Panc1 (cell line): Measurements from ENCODE around the gene MUS81. TPM values are rescaled to one million over a fixed set of nuclear protein-coding genes. Genes with fewer than 3 reads are reported as not detected.
A peak's percentile ranks its signal among the peaks of the same experiment; 100 is the strongest.

Source experiments
- ATAC-seq: fragments of 200-7000 bp; cut with Tn5 transposase; 2 replicates; pipeline ENCODE4 v1.9.1; 2020; ENCODE audit warnings: mild to moderate bottlenecking, moderate library complexity
- BruUV-seq: library from RNA; stranded (reverse); fragments of 400-500 nt; replicated peaks from 2 replicates; lab custom pipeline; 2021; lab: Mats Ljungman, UMichigan
- CTCF ChIA-PET: fragments of 300-600 bp; sonication (Branson Sonifier 250); formaldehyde crosslinking; loops from one replicate; lab custom pipeline; 2022; ENCODE audit warnings: antibody characterized with exemption; lab: Charles Lee
- POLR2A ChIA-PET: fragments of 300-600 bp; sonication (Branson Sonifier 250); formaldehyde crosslinking; loops from one replicate; lab custom pipeline; 2022; ENCODE audit warnings: antibody characterized with exemption; lab: Charles Lee
- DNase-seq: peaks from one replicate; pipeline ENCODE4 v3.0.0-alpha.2; 2010; ENCODE audit warnings: low read depth, low spot score
- H3K27ac ChIP-seq: 2 replicates; pipeline ENCODE4 v1.5.1; 2011; ENCODE audit warnings: mild to moderate bottlenecking, low read length, inconsistent platforms
- H3K27me3 ChIP-seq: fragments of 200-500 bp; sonication (Bioruptor generic); 2 replicates; pipeline ENCODE4 v1.6.0; 2014; ENCODE audit warnings: low read length, inconsistent platforms; ENCODE audit not compliant: control insufficient read depth, insufficient read depth
- H3K36me3 ChIP-seq: fragments of 200-500 bp; sonication (Bioruptor generic); 2 replicates; pipeline ENCODE4 v1.5.1; 2014; ENCODE audit warnings: inconsistent platforms, mild to moderate bottlenecking, low read length, moderate library complexity; ENCODE audit not compliant: control insufficient read depth, insufficient read depth
- H3K4me1 ChIP-seq: 2 replicates; pipeline ENCODE4 v1.5.1; 2011; ENCODE audit warnings: inconsistent platforms, mild to moderate bottlenecking, low read length, moderate library complexity; ENCODE audit not compliant: control insufficient read depth, insufficient read depth
- H3K4me3 ChIP-seq, 2 experiments: 2 replicates each; pipeline ENCODE4 v1.5.1; 2011 to 2012; ENCODE audit warnings: low read depth in 2 of 2, low read length in 2 of 2, mild to moderate bottlenecking in 2 of 2, inconsistent platforms in 1 of 2, moderate library complexity in 1 of 2
- H3K9me3 ChIP-seq: fragments of 200-500 bp; sonication (Bioruptor generic); 2 replicates; pipeline ENCODE4 v1.5.1; 2014; ENCODE audit warnings: low read depth, mild to moderate bottlenecking, inconsistent platforms, low read length, moderate library complexity; ENCODE audit not compliant: control insufficient read depth, insufficient read depth
- POLR2AphosphoS5 ChIP-seq: IDR thresholded peaks from 2 replicates; pipeline ENCODE4 v1.6.1; 2012; ENCODE audit warnings: mild to moderate bottlenecking, low read depth, low read length, moderate library complexity
- SIN3A ChIP-seq: IDR thresholded peaks from 2 replicates; pipeline ENCODE4 v1.6.1; 2012; ENCODE audit warnings: low read depth, mild to moderate bottlenecking, low read length, moderate library complexity, borderline replicate concordance; ENCODE audit not compliant: insufficient read depth
- TCF7L2 ChIP-seq: IDR thresholded peaks from 2 replicates; pipeline ENCODE4 v1.6.1; 2011; ENCODE audit warnings: mild to moderate bottlenecking, low read depth, low read length, inconsistent platforms
- in situ Hi-C: cut with HindIII; loops from 2 replicates; pipeline ENCODE4 v1.10.0; 2016; ENCODE audit warnings: low sequenced_read_pairs, low pct_unique_long_range_greater_than_20kb
- intact Hi-C: fragments of 100-400 bp; cut with micrococcal nuclease; formaldehyde crosslinking; loops from one replicate; pipeline ENCODE4 v1.10.0; 2022; ENCODE audit not compliant: unreplicated experiment
- total RNA-seq: library from RNA; stranded (reverse); gene quantifications from one replicate; pipeline ENCODE4 v1.2.1, GENCODE V29; 2021; ENCODE audit not compliant: unreplicated experiment
- TF ChIP-seq, protein P1 (sequence below), 2 experiments: IDR thresholded peaks; 2 replicates each; pipeline ENCODE4 v1.6.1; 2011 to 2012; ENCODE audit warnings: low read depth in 2 of 2, control low read depth in 1 of 2, low read length in 1 of 2, mild to moderate bottlenecking in 1 of 2, moderate library complexity in 1 of 2; ENCODE audit not compliant: insufficient read depth in 1 of 2
- TF ChIP-seq, protein P2 (sequence below): fragments of 450-650 bp; IDR thresholded peaks from 2 replicates; pipeline ENCODE4 v1.5.1; 2017; ENCODE audit warnings: mild to moderate bottlenecking

The MUS81 gene
- total RNA-seq, 1 experiment from 2014 or later: 140 TPM

DNA sequence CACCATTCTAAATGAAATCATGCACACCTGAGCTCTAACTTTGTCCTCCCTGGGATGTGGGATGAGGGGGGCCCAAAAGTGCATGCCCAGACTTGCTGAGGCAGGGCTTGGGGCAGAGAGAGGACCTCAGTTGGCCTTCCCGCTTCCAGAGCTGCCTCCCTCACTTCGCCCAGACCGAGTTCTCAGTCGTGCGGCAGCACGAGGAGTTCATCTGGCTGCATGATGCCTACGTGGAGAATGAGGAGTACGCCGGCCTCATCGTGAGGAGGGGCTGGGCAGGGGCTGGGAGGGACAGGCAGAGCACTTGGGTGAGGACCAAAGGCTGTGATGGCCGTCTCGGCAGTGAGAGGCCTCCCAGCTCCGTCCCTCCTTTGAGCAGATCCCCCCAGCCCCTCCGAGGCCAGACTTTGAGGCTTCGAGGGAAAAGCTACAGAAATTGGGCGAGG, 10.4 kb upstream of the MUS81 start:
- H3K27ac ChIP-seq: no peak overlapping the region
- DNase-seq (no peak), ATAC-seq (no peak)
- H3K4me3 ChIP-seq: no peak overlapping the region
- H3K4me1 ChIP-seq: peaks cover 20% of the 10 kb centered on the region
- no TSS peak for BruUV-seq
- no peaks in the 10 kb centered on the region for H3K9me3 ChIP-seq
- intact Hi-C loops (loop anchor here (10.0 kb wide), 1 partner anchor 295 kb away; the partner anchor contains the start of gene LTBP3), in situ Hi-C loops (no loop called here)
- TF ChIP-seq, protein P1, sequence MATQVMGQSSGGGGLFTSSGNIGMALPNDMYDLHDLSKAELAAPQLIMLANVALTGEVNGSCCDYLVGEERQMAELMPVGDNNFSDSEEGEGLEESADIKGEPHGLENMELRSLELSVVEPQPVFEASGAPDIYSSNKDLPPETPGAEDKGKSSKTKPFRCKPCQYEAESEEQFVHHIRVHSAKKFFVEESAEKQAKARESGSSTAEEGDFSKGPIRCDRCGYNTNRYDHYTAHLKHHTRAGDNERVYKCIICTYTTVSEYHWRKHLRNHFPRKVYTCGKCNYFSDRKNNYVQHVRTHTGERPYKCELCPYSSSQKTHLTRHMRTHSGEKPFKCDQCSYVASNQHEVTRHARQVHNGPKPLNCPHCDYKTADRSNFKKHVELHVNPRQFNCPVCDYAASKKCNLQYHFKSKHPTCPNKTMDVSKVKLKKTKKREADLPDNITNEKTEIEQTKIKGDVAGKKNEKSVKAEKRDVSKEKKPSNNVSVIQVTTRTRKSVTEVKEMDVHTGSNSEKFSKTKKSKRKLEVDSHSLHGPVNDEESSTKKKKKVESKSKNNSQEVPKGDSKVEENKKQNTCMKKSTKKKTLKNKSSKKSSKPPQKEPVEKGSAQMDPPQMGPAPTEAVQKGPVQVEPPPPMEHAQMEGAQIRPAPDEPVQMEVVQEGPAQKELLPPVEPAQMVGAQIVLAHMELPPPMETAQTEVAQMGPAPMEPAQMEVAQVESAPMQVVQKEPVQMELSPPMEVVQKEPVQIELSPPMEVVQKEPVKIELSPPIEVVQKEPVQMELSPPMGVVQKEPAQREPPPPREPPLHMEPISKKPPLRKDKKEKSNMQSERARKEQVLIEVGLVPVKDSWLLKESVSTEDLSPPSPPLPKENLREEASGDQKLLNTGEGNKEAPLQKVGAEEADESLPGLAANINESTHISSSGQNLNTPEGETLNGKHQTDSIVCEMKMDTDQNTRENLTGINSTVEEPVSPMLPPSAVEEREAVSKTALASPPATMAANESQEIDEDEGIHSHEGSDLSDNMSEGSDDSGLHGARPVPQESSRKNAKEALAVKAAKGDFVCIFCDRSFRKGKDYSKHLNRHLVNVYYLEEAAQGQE (IDR thresholded peaks at IDR 0.05; ENCODE audit: insufficient read depth in 1 of 2, low read depth in 2 of 2, low read length in 1 of 2): no peak
- TF ChIP-seq TCF7L2: no peak
- no peak for TF ChIP-seq SIN3A
- TF ChIP-seq, protein P2, sequence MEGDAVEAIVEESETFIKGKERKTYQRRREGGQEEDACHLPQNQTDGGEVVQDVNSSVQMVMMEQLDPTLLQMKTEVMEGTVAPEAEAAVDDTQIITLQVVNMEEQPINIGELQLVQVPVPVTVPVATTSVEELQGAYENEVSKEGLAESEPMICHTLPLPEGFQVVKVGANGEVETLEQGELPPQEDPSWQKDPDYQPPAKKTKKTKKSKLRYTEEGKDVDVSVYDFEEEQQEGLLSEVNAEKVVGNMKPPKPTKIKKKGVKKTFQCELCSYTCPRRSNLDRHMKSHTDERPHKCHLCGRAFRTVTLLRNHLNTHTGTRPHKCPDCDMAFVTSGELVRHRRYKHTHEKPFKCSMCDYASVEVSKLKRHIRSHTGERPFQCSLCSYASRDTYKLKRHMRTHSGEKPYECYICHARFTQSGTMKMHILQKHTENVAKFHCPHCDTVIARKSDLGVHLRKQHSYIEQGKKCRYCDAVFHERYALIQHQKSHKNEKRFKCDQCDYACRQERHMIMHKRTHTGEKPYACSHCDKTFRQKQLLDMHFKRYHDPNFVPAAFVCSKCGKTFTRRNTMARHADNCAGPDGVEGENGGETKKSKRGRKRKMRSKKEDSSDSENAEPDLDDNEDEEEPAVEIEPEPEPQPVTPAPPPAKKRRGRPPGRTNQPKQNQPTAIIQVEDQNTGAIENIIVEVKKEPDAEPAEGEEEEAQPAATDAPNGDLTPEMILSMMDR: no peak
- POLR2A ChIA-PET: interaction anchor here (1.4 kb wide), 1 partner anchor 10 kb away, joined by 3 read pairs; no protein-coding TSS in a partner anchor
- no peaks in the 10 kb centered on the region for H3K27me3 ChIP-seq
- CTCF ChIA-PET: interaction anchor here (0.6 kb wide), 1 partner anchor 10 kb away, joined by 3 read pairs; the partner anchor contains the start of gene MUS81
- peaks cover 10% of the 10 kb centered on the region for H3K36me3 ChIP-seq

DNA sequence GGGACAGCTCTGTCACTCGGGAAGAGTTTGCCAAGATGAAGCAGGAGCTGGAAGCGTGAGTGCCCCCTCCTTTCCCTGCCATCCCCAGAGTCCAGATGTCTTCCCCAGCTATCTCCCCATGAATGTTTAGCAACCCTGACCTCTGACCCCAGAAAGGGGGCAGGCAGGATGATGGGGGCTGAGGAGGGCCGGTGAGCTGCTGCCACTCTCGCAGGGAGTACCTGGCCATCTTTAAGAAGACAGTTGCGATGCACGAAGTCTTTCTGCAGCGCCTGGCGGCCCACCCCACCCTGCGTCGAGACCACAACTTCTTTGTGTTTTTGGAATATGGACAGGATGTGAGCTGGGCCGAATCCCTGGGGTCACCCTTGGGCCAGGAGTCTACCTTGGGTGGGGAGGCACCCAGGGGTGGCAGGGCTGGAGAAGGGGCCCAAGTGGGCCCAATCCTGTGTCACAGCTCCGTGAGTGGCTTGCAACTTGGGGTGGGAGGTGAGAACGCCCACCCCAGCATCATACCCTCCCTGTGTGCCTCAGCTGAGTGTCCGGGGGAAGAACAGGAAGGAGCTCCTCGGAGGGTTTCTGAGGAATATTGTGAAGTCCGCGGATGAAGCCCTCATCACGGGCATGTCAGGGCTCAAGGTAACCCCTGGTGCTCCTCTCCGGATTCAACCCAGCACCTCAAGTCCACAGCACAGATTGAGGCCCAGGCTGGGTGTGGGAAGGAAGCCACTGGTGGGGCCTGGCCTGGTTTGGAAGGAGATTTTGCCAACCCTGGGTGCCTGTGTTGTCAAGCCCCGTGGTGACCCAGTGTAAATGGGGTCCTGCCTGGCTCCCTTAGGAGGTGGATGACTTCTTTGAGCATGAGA, 9.8 kb upstream of the MUS81 start:
- POLR2A ChIA-PET: interaction anchor here (1.4 kb wide), 1 partner anchor 9 kb away, joined by 3 read pairs; no protein-coding TSS in a partner anchor
- H3K27me3 ChIP-seq: no peaks in the 10 kb centered on the region
- TF ChIP-seq POLR2AphosphoS5 (no peak), TCF7L2 (no peak), SIN3A (no peak)
- TF ChIP-seq, protein P2: no peak
- TF ChIP-seq, protein P1 (IDR thresholded peaks at IDR 0.05; ENCODE audit: insufficient read depth in 1 of 2, low read depth in 2 of 2, low read length in 1 of 2): no peak
- H3K4me1 ChIP-seq: peaks cover 27% of the 10 kb centered on the region
- intact Hi-C loops: loop anchor here (10.0 kb wide), 1 partner anchor 296 kb away; the partner anchor contains the start of gene LTBP3
- no TSS peak for BruUV-seq
- H3K9me3 ChIP-seq: no peaks in the 10 kb centered on the region
- ATAC-seq (peak; percentile 7), DNase-seq (no peak)
- CTCF ChIA-PET: interaction anchor here (0.6 to 1.6 kb wide), 3 partner anchors 10 to 106 kb away, joined by 3 to 6 read pairs (median 5); partner anchors contain the start of genes MUS81 and SNX32
- H3K27ac ChIP-seq: no peak overlapping the region
- H3K36me3 ChIP-seq: peaks cover 17% of the 10 kb centered on the region
- no peak overlapping the region for H3K4me3 ChIP-seq
- in situ Hi-C loops: no loop called here
